Inferior parietal cortex (tissue), 1 donor: ENCODE results near the gene HYOU1.
A peak's percentile ranks its signal among the peaks of the same experiment; 100 is the strongest.
"Not testable (repeated sequence)": the region's sequence is repeated elsewhere in the genome, so short reads cannot be mapped to it uniquely, and the experiment has no call there.

ENCODE experiments used
- DNase-seq: peaks from one replicate; pipeline ENCODE4 v3.0.0-alpha.2; 2016; ENCODE audit errors: extremely low spot score

Gene HYOU1

GRCh38 chr11:119042927-119043326 is 14.1 kb downstream of the HYOU1 start:
- no peak for DNase-seq

- DNase-seq, result no peak
These were observed 15.0 kb downstream of the HYOU1 start for GRCh38 chr11:119041821-119042514.

GRCh38 chr11:119039471-119039870 is 17.5 kb downstream of the HYOU1 start:
- not testable (repeated sequence) for DNase-seq

- no peak for DNase-seq
These were observed 18.1 kb downstream of the HYOU1 start for GRCh38 chr11:119038884-119039283.

GRCh38 chr11:119034813-119035212 is 22.2 kb downstream of the HYOU1 start:
- DNase-seq, result no peak

GRCh38 chr11:119033421-119033820 is 23.6 kb downstream of the HYOU1 start:
- not testable (repeated sequence) for DNase-seq

GRCh38 chr11:119031912-119032280 is 25.1 kb downstream of the HYOU1 start:
- DNase-seq, result no peak

GRCh38 chr11:119030329-119031047 is 26.5 kb downstream of the HYOU1 start, which contains the start of gene SLC37A4:
TSS of gene SLC37A4 (minus strand) at chr11:119030877.
- peak; percentile 97 for DNase-seq

- DNase-seq, result no peak
These were observed 27.0 kb downstream of the HYOU1 start for GRCh38 chr11:119030029-119030328.

GRCh38 chr11:119029340-119030028 is 27.5 kb downstream of the HYOU1 start:
- peak; percentile 20 for DNase-seq

- DNase-seq, result no peak
These were observed 28.0 kb downstream of the HYOU1 start for GRCh38 chr11:119029069-119029339.

GRCh38 chr11:119028346-119029068 is 28.5 kb downstream of the HYOU1 start:
- DNase-seq, result no peak

GRCh38 chr11:119027561-119028345 is 29.3 kb downstream of the HYOU1 start:
- DNase-seq, result no peak

- DNase-seq, result no peak
These were observed 30.0 kb downstream of the HYOU1 start for GRCh38 chr11:119026970-119027369.

GRCh38 chr11:119025978-119026766 is 30.8 kb downstream of the HYOU1 start:
- no peak for DNase-seq

- no peak for DNase-seq
These were observed 31.5 kb downstream of the HYOU1 start for GRCh38 chr11:119025541-119025940.

GRCh38 chr11:119025099-119025473 is 31.9 kb downstream of the HYOU1 start:
- DNase-seq, result no peak

GRCh38 chr11:119024430-119025098 is 32.4 kb downstream of the HYOU1 start:
- no peak for DNase-seq

- no peak for DNase-seq
These were observed 33.3 kb downstream of the HYOU1 start for GRCh38 chr11:119023741-119024140.

GRCh38 chr11:119021631-119022030 is 35.4 kb downstream of the HYOU1 start:
- no peak for DNase-seq
